Thyroid gland (tissue), 4 donors: ENCODE measurements around the gene ANKRD27.
"Not testable (repeated sequence)": the region's sequence is repeated elsewhere in the genome, so short reads cannot be mapped to it uniquely, and the experiment has no call there.

ENCODE experiments used
- POLR2A ChIP-seq, 2 donors: fragments of 450-650 bp; IDR thresholded peaks; one replicate each; pipeline ENCODE4 v1.6.1; 2017; ENCODE audit warnings: antibody characterized with exemption in 2 of 2, mild to moderate bottlenecking in 2 of 2, moderate library complexity in 1 of 2
- TF ChIP-seq, protein P1 (sequence below), 6 experiments: fragments of 200-600 bp in 3 of 6; fragments of 450-650 bp in 3 of 6; sonication (generic) in 3 of 6; IDR thresholded peaks; one replicate each; pipeline ENCODE4 v1.5.1; 2016 to 2019; ENCODE audit warnings: antibody characterized with exemption in 6 of 6, mild to moderate bottlenecking in 2 of 6, inconsistent platforms in 1 of 6, moderate library complexity in 1 of 6

- TF ChIP-seq, protein P1, sequence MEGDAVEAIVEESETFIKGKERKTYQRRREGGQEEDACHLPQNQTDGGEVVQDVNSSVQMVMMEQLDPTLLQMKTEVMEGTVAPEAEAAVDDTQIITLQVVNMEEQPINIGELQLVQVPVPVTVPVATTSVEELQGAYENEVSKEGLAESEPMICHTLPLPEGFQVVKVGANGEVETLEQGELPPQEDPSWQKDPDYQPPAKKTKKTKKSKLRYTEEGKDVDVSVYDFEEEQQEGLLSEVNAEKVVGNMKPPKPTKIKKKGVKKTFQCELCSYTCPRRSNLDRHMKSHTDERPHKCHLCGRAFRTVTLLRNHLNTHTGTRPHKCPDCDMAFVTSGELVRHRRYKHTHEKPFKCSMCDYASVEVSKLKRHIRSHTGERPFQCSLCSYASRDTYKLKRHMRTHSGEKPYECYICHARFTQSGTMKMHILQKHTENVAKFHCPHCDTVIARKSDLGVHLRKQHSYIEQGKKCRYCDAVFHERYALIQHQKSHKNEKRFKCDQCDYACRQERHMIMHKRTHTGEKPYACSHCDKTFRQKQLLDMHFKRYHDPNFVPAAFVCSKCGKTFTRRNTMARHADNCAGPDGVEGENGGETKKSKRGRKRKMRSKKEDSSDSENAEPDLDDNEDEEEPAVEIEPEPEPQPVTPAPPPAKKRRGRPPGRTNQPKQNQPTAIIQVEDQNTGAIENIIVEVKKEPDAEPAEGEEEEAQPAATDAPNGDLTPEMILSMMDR (IDR thresholded peaks at IDR 0.05) = not testable (repeated sequence)
- TF ChIP-seq POLR2A (IDR thresholded peaks at IDR 0.05) = not testable (repeated sequence)
Measured at GRCh38 chr19:32694851-32695250, 19.9 kb upstream of the ANKRD27 start.
